ENCODE data around the gene ACTR3C. TPM values are rescaled to one million over a fixed set of nuclear protein-coding genes. Genes with fewer than 3 reads are reported as not detected.

ACTR3C gene
- total RNA-seq, 1 experiment from 2014 or later, result 8.0 TPM

DNA sequence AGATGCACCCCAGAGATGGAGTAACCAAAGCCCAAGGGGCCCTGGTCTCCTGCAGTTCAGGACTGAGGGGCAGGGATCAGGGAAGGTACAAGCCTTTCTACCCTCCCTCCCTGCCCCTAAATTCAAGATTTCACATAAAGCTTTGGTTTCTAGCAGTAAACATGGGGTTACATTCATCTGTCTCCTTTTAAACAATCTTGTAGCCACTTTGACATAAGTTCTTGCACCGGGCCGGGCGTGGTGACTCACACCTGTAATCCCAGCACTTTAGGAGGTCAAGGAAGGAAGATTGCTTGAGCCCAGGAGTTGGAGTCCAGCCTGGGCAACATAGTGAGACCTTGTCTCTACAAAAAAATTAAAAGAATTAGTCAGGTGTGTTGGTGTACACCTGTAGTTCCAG lies 4.0 kb upstream of the ACTR3C start:
- Histone ChIP-seq H3K4me1 (peaks cover 11% of the 10 kb centered on the region), H3K27me3 (replicated peaks; ENCODE audit: control insufficient read depth, insufficient read depth, low read length) (no peaks in the 10 kb centered on the region), H3K4me3 (ENCODE audit: low read depth, low read length) (no peak overlapping the region), H3K36me3 (ENCODE audit: control insufficient read depth, insufficient read depth, low read length) (peaks cover 15% of the 10 kb centered on the region), H3K9me3 (no peaks in the 10 kb centered on the region)
- TF ChIP-seq CTCF (IDR thresholded peaks at IDR 0.05; ENCODE audit: insufficient read depth in 1 of 2, low read depth in 1 of 2, low read length in 1 of 2, severe bottlenecking in 1 of 2, unreplicated experiment in 1 of 2), result no peak
- Mint-ChIP-seq H3K4me3 (ENCODE audit: unreplicated experiment) (no peak overlapping the region), H3K4me1 (ENCODE audit: low read depth, unreplicated experiment) (peaks cover 12% of the 10 kb centered on the region), H3K27ac (ENCODE audit: unreplicated experiment) (no peak overlapping the region), H3K9me3 (ENCODE audit: unreplicated experiment) (no peaks in the 10 kb centered on the region), H3K27me3 (ENCODE audit: insufficient read depth, unreplicated experiment) (no peaks in the 10 kb centered on the region), H3K36me3 (ENCODE audit: insufficient read depth, unreplicated experiment) (peaks cover 80% of the 10 kb centered on the region)
- ChIA-PET CTCF (no interaction called here), POLR2A (no interaction called here)
- no peak for DNase-seq
- no TSS peak for BruUV-seq (replicated peaks)
- intact Hi-C loops (cut with micrococcal nuclease; ENCODE audit: unreplicated experiment), result no loop called here

- POLR2A ChIA-PET, result no interaction called here
Measured at GRCh38 chr7:150326657-150327268, 3.4 kb upstream of the ACTR3C start.

DNA sequence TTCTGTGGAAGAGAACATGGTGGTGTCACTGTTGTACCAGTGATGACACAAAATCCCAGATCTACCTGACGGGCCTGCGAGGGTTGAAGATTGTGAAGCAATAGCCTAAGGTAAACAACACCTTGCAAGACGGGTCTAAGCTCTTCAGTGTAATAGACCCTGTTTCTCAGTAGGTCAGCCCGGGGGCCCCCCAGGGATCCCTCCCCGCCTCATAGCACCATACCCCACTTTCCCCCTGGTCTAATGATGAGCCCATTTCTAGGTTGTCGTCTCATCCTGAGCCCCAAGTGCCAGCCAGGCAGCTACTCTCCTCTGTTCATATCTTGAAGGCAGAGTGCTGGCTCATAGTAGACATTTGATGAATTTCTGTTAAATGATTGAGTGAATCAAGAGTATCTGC lies 2.6 kb upstream of the ACTR3C start:
- H3K9me3 ChIP-seq, result no peaks in the 10 kb centered on the region
- H3K4me3 Mint-ChIP-seq (ENCODE audit: unreplicated experiment), result no peak overlapping the region
- POLR2A ChIA-PET, result interaction anchor here (0.6 kb wide), 1 partner anchor 42 kb away, joined by 5 read pairs; the partner anchor contains the start of gene REPIN1
- no peak for DNase-seq
- peaks cover 12% of the 10 kb centered on the region for H3K36me3 ChIP-seq (ENCODE audit: control insufficient read depth, insufficient read depth, low read length)
- peaks cover 80% of the 10 kb centered on the region for H3K36me3 Mint-ChIP-seq (ENCODE audit: insufficient read depth, unreplicated experiment)
- CTCF ChIA-PET, result interaction anchor here (0.7 kb wide), 1 partner anchor 32 kb away, joined by 3 read pairs; no protein-coding TSS in a partner anchor
- TF ChIP-seq CTCF (IDR thresholded peaks at IDR 0.05; ENCODE audit: insufficient read depth in 1 of 2, low read depth in 1 of 2, low read length in 1 of 2, severe bottlenecking in 1 of 2, unreplicated experiment in 1 of 2), result no peak
- H3K4me3 ChIP-seq (ENCODE audit: low read depth, low read length), result no peak overlapping the region
- H3K27me3 ChIP-seq (replicated peaks; ENCODE audit: control insufficient read depth, insufficient read depth, low read length), result no peaks in the 10 kb centered on the region
- peak overlapping the region; percentile 32 for H3K27ac Mint-ChIP-seq (ENCODE audit: unreplicated experiment)
- intact Hi-C loops (cut with micrococcal nuclease; ENCODE audit: unreplicated experiment), result no loop called here
- no peaks in the 10 kb centered on the region for H3K27me3 Mint-ChIP-seq (ENCODE audit: insufficient read depth, unreplicated experiment)
- no peaks in the 10 kb centered on the region for H3K9me3 Mint-ChIP-seq (ENCODE audit: unreplicated experiment)
- peaks cover 23% of the 10 kb centered on the region for H3K4me1 ChIP-seq
- H3K4me1 Mint-ChIP-seq (ENCODE audit: low read depth, unreplicated experiment), result peaks cover 17% of the 10 kb centered on the region
- BruUV-seq (replicated peaks), result no TSS peak

More at GRCh38 chr7:150326657-150327268, 3.4 kb upstream of the ACTR3C start:
- Histone ChIP-seq H3K9me3 (no peaks in the 10 kb centered on the region), H3K27me3 (replicated peaks; ENCODE audit: control insufficient read depth, insufficient read depth, low read length) (no peaks in the 10 kb centered on the region), H3K4me3 (ENCODE audit: low read depth, low read length) (no peak overlapping the region), H3K36me3 (ENCODE audit: control insufficient read depth, insufficient read depth, low read length) (peaks cover 12% of the 10 kb centered on the region), H3K4me1 (peaks cover 16% of the 10 kb centered on the region)
- DNase-seq, result no peak
- H3K36me3 Mint-ChIP-seq (ENCODE audit: insufficient read depth, unreplicated experiment), result peaks cover 83% of the 10 kb centered on the region
- no TSS peak for BruUV-seq (replicated peaks)
- CTCF ChIA-PET, result no interaction called here
- no peak for TF ChIP-seq CTCF (IDR thresholded peaks at IDR 0.05; ENCODE audit: insufficient read depth in 1 of 2, low read depth in 1 of 2, low read length in 1 of 2, severe bottlenecking in 1 of 2, unreplicated experiment in 1 of 2)
- no peaks in the 10 kb centered on the region for H3K27me3 Mint-ChIP-seq (ENCODE audit: insufficient read depth, unreplicated experiment)
- H3K27ac Mint-ChIP-seq (ENCODE audit: unreplicated experiment), result no peak overlapping the region
- peaks cover 12% of the 10 kb centered on the region for H3K4me1 Mint-ChIP-seq (ENCODE audit: low read depth, unreplicated experiment)
- H3K9me3 Mint-ChIP-seq (ENCODE audit: unreplicated experiment), result no peaks in the 10 kb centered on the region
- no peak overlapping the region for H3K4me3 Mint-ChIP-seq (ENCODE audit: unreplicated experiment)
- intact Hi-C loops (cut with micrococcal nuclease; ENCODE audit: unreplicated experiment), result no loop called here
